Measurements from ENCODE around the gene IRGQ.
"Not testable (repeated sequence)": the region's sequence is repeated elsewhere in the genome, so short reads cannot be mapped to it uniquely, and the experiment has no call there.

The IRGQ gene

DNA sequence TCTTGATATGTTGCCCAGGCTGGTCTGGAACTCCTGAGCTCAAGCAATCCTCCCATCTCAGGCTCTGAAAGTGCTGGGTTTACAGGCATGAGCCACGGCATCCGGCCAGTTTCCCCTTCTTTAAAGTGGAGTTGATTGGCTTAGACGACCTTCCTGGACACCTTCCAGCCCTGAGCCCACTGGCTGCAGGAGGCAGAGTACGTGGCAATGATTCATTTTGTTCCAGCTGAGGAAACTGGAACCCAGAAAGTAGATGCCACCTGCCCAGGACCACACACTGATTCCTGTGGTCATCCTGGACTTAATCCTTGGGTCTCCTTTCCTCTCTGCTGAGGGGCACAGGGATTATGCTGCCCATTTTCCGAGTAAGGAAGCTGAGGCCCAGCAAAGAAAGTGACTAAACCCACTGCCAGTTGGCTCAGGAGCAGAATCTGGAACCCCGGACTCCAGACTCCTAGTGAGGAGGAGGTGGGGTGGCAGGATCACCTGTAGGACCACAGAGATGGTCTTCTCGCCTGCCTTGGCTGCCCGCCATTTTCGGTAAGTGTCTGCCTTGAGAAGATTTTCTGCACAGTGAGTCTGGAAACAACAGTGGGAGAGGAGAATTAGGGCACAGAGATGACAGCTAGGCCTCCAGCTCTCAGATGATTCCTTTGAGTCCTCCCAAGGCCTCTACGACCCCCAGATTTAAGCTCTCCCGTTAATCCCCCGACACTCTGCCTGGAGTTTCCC is 21.3 kb downstream of the IRGQ start:
- DNase-seq (ENCODE audit: low read depth, low spot score): no peak

DNA sequence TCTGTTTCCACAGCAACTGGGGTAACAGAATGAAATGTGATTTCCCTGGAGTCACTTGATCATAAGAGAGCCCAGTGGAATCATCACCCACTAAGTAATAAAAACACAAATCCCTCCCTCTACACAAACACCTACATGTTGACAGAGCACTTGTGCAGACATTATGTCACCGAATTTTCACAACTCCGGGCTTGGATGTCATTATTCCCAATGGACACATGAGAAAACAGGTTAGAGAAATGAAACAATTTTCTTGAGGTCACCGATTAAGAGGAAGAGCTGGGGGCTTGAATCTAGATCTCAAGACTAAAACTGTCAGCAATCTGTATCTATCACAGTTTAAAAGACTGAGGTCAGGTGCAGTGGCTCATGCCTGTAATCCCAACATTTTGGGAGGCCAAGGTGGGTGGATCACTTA is 23.8 kb downstream of the IRGQ start:
- no peak for DNase-seq (ENCODE audit: low read depth, low spot score)

DNA sequence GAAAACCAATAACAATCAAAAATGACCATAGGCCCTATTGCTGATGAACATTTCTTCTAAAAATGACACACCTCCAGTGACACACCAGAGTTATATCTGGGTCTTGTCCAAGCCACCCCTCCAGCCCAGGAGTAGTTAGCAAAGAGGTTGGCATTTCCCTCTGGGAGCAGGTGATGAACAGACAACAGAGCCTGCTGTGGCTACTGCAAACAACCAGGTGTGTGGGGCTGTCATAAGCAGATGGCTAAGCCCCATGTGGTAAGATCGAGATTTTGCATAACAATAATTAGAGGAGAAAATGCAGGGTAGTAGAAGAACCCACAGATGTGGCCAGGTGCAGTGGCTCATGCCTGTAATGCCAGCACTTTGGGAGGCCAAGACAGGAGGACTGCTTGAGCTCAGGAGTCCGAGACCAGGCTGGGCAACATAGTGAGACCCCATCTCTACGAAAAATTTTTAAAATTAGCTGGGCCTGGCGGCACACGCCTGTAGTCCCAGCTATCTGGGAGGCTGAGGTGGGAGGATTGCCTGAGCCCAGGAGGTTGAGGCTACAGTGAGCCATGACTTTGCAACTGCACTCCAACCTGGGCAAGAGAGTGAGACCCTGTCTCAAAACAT is 25.7 kb downstream of the IRGQ start:
- no peak for DNase-seq (ENCODE audit: low read depth, low spot score)

DNA sequence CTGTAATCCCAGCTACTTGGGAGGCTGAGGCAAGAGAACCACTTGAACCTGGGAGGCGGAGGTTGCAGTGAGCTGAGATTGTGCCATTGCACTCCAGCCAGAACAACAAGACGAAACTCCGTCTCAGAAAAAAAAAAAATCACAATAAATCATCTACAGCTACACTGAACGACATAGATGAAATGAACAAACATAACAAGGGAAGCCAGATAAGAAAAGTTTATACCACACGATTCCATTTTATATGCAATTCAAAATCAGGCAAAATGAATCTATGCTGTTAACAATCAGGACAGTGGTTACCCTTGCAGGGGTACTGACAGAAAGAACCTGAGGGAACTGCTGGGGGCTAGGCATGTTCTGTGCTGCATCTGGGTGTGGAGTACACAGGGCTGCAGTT is 26.3 kb downstream of the IRGQ start:
- no peak for DNase-seq (ENCODE audit: low read depth, low spot score)

DNA sequence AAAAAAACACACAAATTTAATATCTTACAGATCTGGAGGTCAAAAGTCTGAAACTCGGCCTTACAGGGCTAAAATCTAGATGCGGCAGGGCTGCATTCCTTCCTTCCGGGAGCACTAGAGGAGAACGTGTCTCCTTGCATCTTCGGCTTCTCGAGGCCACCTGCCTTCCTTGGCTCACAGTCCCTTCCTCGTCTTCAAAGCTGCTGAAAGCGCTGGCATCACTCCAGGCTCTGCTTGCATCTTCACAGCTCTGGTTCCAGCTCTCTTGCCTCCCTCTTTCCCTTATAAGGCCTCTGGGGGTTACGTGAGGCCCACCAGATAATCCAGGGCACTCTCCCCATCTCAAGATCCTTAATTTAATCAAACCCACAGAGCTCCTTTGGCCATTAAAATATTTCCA is 31.1 kb downstream of the IRGQ start:
- DNase-seq (ENCODE audit: low read depth, low spot score): no peak

DNA sequence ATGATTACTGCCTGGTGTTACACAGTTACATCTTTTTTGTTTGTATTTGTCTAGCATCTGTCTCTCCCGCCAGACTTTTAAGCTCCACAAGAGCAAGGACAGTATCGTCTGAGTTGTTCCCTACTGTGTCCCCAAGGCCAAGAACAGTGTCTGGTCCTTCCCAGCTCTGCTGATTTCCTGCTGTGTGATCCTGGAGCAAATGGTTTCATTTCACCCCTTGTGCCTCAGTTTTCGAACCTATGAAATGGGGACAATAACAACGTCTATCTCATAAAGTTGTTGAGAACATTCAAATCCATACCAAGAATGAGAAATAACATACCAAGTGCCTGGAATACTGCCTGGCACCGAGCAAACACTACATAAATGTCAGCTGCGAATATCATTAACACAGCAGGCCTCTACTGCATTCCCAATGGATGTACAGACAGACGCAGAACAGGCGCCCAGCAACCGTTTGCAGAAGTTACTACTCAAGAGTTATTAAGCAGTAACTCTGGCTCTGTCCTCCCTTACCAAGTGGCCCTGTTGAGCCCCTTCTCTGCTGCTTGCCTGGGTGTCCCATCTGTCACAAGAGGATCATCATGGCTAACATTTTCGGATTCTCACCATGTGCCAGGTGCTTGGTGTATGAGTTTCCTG is 32.0 kb downstream of the IRGQ start:
- DNase-seq (ENCODE audit: low read depth, low spot score): no peak

DNA sequence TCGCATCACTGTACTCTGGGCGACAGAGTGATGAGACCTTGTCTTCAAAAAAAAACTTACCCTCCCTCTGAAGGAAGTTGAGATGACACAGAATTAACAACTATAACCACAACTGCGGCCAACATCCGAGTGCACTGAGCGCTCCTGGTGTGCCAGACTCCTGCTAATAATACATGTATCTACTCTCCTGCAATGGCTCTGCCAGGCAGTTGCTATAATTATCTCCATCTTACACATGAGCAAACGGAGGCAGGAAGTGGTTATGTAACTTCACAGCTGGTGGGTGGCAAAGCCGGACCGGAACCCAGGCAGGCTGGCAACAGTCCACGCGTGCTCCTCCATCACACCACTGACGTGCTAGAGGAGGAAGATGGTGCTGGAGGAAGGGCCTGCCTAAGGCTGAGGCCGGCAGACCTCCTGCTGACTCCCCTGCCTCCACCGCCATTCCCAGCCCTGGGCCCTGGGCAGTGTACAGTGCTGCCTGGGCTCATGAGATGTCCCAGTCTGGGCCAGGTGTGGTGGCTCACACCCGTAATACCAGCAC is 33.2 kb downstream of the IRGQ start:
- no peak for DNase-seq (ENCODE audit: low read depth, low spot score)

DNA sequence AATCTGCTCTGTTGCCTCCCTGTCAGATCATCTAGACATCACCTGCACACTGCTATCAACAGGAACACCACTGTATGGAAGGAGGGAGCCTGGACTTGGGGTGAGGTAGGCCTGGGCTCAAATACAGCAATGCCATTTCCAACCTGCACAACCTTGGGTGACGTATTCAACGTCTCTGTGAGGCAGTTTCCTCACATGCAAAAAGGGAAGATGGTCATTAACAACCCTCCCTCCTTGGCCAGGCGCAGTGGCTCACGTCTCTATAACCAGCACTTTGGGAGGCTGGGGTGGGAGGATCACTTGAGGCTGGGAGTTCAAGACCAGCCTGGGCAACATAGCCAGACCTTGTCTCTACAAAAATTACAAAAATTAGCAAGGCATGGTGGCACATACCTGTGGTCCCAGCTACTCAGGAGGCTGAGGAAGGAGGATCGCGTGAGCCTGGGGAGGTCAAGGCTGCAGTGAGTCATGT is 33.7 kb downstream of the IRGQ start:
- no peak for DNase-seq (ENCODE audit: low read depth, low spot score)

DNA sequence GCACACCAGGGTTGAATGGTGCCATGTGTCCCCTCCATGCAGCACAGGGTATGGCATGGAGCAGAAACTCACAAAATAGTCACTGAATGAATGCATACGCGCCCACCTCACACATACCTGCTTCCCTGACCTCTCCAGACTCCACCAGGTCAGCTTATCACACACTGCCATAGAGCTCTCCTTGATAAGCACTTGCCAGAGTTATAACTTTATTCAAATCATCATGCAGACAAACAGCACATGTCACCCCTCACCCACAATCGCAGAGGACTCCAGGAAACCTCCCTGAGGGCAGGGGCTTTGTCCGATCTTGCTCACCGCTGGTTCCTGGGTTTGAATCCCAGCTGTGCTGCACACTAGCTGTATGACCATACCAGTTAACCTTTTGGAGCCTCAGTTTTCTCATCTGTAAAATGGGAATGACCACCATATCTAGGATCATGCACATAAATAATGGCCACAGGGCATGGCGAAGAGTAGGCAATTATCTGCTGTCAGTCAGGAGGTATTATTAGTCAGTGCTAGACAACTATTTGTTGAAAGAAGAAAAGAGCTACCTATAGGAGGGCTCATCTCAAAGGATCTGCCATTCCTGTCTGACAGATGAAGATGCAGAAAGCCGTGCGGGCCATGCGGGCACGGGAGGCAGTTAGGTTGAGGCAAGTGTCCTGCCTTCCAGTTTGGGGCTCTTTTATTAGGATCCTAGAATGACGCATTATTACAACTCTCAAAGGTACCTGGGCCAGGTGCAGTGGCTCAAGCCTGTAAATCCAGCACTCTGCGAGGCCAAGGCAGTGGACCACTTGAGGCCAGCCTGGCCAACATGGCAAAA is 34.6 kb downstream of the IRGQ start:
- no peak for DNase-seq (ENCODE audit: low read depth, low spot score)

DNA sequence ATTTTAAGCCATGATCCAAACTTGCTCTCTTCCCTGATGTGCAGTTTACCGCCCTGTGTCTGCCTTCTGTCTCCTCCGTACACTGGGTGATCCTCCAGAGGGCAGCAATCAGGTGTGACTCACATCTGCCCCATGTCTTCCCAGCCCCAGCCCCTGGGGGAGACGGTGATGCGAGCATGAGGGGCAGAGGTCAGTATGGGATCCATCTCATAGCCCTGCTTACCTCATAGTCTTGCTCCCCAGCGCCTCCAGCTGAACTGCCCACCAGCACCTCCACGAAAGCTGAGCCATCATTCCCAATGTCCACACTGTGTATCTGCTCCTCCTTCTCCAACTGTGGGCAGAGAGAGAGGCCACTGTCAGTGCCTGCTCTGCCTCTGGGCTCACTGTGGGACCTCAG is 35.2 kb downstream of the IRGQ start:
- DNase-seq (ENCODE audit: low read depth, low spot score): no peak

DNA sequence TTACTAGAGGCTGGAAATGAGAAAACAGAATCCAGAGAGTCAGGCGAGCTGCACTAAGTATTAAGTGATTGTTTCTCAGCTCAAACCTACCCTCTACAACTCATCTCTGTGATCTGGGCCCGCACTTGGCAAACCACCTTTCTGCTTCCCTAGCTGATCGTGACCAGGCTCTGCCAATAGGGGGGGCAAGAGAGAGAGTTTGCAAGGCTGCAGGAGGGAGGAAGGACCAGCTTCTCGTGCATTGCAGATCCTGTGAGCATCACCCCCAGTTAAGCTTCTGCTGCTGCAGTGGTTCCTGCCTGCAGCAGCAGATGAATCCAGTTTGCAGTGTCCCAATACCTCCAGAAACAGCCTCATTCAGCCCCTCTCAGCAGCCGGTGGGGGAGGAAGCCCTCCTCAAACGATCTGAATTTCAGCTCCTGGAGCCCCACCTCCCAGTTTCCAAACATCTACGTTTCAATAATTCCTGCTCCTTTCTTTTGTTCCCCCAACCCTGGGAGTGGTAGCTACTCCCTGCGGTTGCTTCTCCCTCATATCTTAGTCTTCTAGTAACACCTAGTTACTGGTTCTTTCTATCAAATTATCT is 40.7 kb downstream of the IRGQ start:
- DNase-seq (ENCODE audit: low read depth, low spot score): no peak

DNA sequence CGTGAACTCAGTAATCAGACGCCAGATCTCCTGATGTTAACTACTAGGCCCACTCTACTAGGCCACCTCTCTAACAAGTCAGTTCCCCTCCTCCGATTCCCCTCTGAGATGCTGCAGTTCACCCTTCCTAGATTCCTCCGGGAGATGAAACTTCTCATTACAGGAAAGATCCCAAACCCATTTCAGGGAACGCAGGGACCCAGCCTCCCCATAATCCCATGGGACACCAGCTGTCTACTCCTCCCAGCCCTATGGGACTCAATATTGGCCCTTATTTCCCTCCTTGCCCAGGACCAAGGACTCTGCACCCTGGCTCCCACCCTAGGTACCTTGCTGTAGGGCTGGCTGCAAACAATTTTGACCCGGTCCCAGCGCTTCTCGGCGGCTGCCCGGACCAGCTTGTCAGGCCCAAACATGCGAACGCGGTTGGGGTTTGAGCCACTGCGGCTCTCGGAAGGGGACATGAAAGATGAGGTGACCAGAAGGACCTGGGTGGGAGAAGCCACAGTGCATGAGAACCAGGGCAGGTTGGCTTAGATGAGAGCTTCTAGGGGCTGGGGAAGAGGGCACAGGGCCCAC is 41.5 kb downstream of the IRGQ start:
- no peak for DNase-seq (ENCODE audit: low read depth, low spot score)

DNA sequence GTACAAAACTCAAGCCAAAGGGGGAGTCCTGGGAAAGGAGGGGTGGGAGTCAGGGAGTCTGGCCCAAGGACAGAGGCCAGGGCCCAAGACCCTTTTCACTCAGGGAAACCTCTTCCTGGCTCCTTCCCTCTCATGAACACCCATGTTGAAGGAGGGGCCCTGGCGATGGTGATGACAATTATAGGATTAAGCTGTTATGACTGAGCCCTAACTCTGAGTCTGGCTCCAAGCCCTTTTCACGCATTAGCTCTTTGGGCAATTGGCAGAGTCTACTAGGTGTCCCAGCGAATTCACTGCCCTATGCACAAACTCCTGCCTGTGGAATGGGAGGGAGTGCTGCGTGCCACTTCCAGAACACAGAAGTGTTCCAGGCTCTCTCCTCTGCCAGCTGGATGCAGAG is 42.3 kb downstream of the IRGQ start:
- DNase-seq (ENCODE audit: low read depth, low spot score): no peak

DNA sequence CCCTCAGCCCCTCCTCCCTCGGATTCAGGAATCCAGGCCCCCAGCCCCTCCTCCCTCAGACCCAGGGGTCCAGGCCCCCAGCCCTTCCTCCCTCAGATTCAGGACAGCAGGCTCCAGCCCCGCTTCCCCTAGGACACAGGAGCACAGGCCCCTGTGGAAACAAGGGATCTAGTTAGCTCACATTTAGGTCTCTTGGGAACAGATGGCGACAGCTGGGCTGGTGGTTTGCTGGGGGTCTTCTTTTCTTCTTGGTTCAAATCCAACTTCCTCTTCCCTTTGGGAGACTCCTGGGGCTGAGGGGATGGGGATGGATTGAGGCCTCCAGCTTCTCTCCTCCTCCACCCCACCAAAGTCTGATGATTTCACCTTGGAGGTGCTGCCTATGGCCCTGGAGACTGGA is 43.3 kb downstream of the IRGQ start:
- no peak for DNase-seq (ENCODE audit: low read depth, low spot score)

DNA sequence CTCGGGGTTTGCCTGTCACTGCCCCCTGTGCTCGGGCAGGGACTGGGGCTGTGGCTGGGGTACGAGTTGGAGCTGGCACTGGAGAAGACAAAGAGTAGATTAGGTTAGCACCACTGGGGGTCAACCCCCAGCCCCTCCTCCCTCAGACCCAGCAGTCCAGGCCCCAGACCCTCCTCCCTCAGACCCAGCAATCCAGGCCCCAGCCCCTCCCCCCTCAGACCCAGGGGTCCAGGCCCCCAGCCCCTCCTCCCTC is 43.8 kb downstream of the IRGQ start:
- no peak for DNase-seq (ENCODE audit: low read depth, low spot score)

DNA sequence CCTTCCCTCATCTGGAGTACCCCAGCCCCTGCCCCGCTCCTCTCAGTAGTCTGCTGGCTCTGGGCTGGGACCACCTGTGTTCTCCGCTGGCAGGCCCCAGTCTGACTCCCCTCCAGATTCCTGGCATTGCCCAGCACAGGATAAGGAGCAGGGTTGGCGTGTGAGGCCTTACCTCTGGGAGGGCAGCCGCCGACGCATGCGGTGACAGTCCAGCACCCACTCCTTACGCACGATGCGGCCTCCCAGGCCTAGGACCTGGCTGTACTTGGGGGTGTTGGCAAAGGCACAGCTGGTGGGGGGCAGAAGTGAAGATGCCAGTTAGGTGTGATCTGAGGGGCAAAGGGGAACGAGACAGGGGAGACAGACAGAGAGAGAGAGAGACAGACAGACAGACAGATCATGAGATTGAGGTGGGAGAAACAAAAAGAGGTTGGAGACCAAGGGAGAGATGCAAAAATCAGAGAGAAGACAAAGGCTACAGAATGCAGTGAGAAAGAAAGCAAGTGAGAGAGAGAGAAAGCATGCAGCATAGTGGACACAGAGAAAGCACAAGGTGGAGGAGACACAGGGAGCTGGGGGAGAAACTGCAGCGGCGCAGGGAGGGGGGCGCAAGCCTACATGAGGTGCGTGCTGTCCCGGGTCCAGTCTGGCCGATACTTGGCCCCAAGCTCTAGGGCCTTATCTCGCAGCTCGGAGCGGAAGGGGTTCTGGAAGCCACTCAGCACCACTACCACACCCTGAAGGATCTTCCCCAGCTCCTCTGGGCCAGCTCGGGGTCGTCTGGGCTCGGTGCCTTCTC is 44.3 kb downstream of the IRGQ start:
- no peak for DNase-seq (ENCODE audit: low read depth, low spot score)

DNA sequence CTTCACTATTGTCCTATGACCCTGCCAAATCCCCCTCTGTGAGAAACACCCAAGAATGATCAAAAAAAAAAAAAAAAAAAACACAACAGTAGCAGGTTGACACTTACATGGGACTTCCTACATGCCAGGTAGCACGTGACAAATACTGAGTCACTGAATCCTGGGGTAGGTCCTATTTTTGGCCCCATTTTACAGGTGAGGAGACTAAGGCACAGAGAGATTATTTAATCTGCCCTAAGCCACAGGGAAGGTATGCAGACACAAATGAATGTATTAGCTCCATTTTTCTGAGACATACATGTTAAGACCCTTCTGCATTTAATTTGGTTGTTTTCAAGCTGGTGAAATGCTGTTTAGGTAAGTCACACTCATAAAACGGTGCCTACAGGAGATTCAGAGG is 47.2 kb downstream of the IRGQ start:
- no peak for DNase-seq (ENCODE audit: low read depth, low spot score)

DNA sequence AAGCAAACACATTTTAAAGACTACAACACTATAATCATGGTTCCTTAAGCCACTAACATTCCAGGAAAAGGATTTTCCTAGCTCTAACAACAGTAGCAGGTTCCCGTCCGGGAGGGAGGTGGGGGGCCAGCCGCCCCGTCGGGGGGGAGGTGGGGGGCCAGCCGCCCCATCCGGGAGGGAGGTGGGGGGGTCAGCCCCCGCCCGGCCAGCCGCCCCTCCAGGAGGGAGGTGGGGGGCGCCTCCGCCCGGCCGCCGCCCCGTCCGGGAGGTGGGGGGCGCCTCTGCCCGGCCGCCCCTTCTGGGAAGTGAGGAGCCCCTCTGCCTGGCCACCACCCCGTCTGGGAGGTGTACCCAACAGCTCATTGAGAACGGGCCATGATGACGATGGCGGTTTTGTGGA is 48.0 kb downstream of the IRGQ start:
- not testable (repeated sequence) for DNase-seq (ENCODE audit: low read depth, low spot score)

DNA sequence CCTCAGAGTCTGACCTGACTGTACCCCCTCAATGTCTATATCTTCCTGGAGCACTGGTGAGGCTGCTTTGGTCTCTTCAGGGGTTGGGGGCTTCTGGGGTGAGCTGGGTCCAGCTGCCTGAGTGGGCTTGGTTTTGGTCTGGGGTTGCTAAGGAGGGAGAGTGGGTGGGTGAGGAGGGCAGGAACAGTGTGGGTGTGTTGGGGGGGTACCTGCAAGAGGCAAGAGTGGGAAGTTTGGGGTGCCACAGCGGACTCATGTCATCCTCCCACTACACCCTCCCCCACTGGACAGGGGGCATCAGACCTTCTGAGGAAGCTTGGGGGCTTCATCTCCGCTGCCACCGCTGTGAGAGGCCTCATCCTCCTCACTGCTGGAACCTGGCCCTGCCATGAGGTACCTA is 49.4 kb downstream of the IRGQ start:
- no peak for DNase-seq (ENCODE audit: low read depth, low spot score)

DNA sequence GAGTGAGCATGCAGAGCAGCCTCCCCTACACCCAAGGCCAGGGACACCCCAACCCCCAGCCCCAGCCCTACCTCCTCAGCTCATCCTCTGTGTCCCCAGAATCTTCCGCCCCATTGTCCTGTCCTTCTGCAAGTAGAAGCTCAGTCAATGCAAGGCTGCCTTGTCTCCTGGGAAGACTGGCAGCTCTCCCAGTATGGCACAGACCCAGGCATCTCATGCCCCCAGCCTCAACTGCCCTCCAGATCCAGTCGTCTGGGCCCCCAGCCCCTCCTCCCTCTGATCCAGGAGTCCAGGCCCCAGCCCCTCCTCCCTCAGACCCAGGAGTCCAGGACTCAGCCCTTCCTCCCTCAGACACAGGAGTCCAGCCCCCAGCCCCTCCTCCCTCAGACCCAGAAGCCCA is 50.0 kb downstream of the IRGQ start:
- DNase-seq (ENCODE audit: low read depth, low spot score): no peak

DNA sequence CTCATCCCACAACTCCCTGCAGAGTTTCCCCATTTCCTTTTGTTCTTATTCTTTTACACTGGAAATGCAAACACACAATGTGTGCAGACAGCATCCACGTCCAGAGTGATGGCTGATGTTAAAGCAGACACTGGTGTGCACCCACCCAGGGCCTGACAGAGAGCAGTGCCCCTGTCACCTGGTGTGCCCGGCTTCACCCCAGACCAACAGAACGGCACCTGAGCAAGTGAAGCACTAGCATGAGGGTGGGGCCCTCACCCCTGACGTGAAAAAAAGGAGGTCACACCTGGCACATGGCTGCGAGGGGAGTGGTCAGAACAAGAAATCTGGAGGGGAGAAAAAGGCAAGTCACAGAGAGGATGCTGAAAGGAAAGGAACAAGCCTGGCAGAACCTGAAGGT is 50.7 kb downstream of the IRGQ start:
- DNase-seq (ENCODE audit: low read depth, low spot score): no peak
